Esophagus (tissue), 2 donors: ENCODE data around the gene RNF151. TPM values are rescaled to one million over a fixed set of nuclear protein-coding genes. Genes with fewer than 3 reads are reported as not detected.
"Not testable (repeated sequence)": the region's sequence is repeated elsewhere in the genome, so short reads cannot be mapped to it uniquely, and the experiment has no call there.

Source experiments
- H3K27ac ChIP-seq, 2 donors: one replicate each; pipeline ENCODE4 v1.5.1; 2013; ENCODE audit warnings: low read depth in 2 of 2, mild to moderate bottlenecking in 2 of 2, inconsistent platforms in 1 of 2, low read length in 1 of 2, moderate library complexity in 1 of 2
- H3K27me3 ChIP-seq, 2 donors: one replicate each; pipeline ENCODE4 v1.6.1; 2013; ENCODE audit warnings: low read length in 2 of 2, control low read depth in 1 of 2, mild to moderate bottlenecking in 1 of 2; ENCODE audit not compliant: insufficient read depth in 2 of 2, control insufficient read depth in 1 of 2
- H3K36me3 ChIP-seq, 2 donors: one replicate each; pipeline ENCODE4 v1.6.1; 2013; ENCODE audit warnings: low read length in 1 of 2; ENCODE audit not compliant: control insufficient read depth in 2 of 2, insufficient read depth in 2 of 2
- H3K4me1 ChIP-seq, 2 donors: one replicate each; pipeline ENCODE4 v1.6.1; 2013; ENCODE audit warnings: low read length in 1 of 2; ENCODE audit not compliant: control insufficient read depth in 2 of 2, insufficient read depth in 2 of 2
- H3K4me3 ChIP-seq, 2 donors: one replicate each; pipeline ENCODE4 v1.5.1; 2013; ENCODE audit warnings: low read length in 2 of 2, mild to moderate bottlenecking in 2 of 2, low read depth in 1 of 2, moderate library complexity in 1 of 2
- H3K9me3 ChIP-seq, 2 donors: one replicate each; pipeline ENCODE4 v1.6.1; 2013; ENCODE audit warnings: mild to moderate bottlenecking in 2 of 2, low read depth in 1 of 2, low read length in 1 of 2, moderate library complexity in 1 of 2; ENCODE audit not compliant: control insufficient read depth in 2 of 2, insufficient read depth in 1 of 2
- WGBS, 2 donors: extraction: QIAGEN DNeasy Blood & Tissue Kit; methylation state at CpG; one replicate each; pipeline ENCODE4 v1.1.7; 2013; 5-methylcytosine and 5-hydroxymethylcytosine counted together
- polyA plus RNA-seq, 2 donors: library from polyadenylated mRNA; stranded (reverse); fragments of 200-250 nt; gene quantifications; one replicate each; pipeline ENCODE4 v1.2.3, GENCODE V29; 2013
- donor health status: healthy with polysubstance abuse.
- donor health status: Bipolar disorder and iron deficiency.

RNF151 gene
- under 1 TPM; 0.06 to 0.20 TPM for polyA plus RNA-seq

GRCh38 chr16:1966460-1966859 lies at the start of gene RNF151:
RNF151 (plus strand) TSS chr16:1966856; CDS start chr16:1966882, 26 bp downstream.
- H3K4me3 ChIP-seq = peak within 1 kb of the TSS; percentile 68 to 89
- peaks cover 2 to 16% of the 10 kb centered on the region in 2 donors for H3K36me3 ChIP-seq
- H3K27ac ChIP-seq = peak within 1 kb of the TSS in 1 of 2 donors; percentile 93
- H3K9me3 ChIP-seq = no peaks in the 10 kb centered on the region
- H3K4me1 ChIP-seq = peaks cover 0 to 15% of the 10 kb centered on the region in 2 donors
- no peaks in the 10 kb centered on the region for H3K27me3 ChIP-seq
- 93 to 96% methylated on average over 6 of the region's 6 CpGs for WGBS, 2 donors

- H3K9me3 ChIP-seq = peaks cover 0 to 2% of the 10 kb centered on the region in 2 donors
- peak overlapping the region; percentile 57 to 64 for H3K4me3 ChIP-seq
- peaks cover 0 to 17% of the 10 kb centered on the region in 2 donors for H3K27me3 ChIP-seq
- no peak overlapping the region for H3K27ac ChIP-seq
- no peaks in the 10 kb centered on the region for H3K36me3 ChIP-seq
- WGBS, 2 donors = 4 to 7% methylated on average over 22 of the region's 22 CpGs
- peaks cover 17 to 34% of the 10 kb centered on the region in 2 donors for H3K4me1 ChIP-seq
These were observed 49.5 kb upstream of the RNF151 start for GRCh38 chr16:1917056-1917664.

GRCh38 chr16:1917665-1918350 lies 48.8 kb upstream of the RNF151 start:
- Histone ChIP-seq H3K36me3 (no peaks in the 10 kb centered on the region), H3K27me3 (peaks cover 0 to 17% of the 10 kb centered on the region in 2 donors), H3K4me1 (peaks cover 17 to 31% of the 10 kb centered on the region in 2 donors), H3K9me3 (peaks cover 0 to 2% of the 10 kb centered on the region in 2 donors), H3K27ac (peak overlapping the region in 1 of 2 donors; percentile 16), H3K4me3 (peak overlapping the region; percentile 57 to 64)
- WGBS, 2 donors = 1 to 2% methylated on average over 72 to 81 of the region's 81 CpGs

GRCh38 chr16:1918351-1919326 lies 48.0 kb upstream of the RNF151 start, which contains the start of gene HS3ST6:
HS3ST6 (minus strand) TSS chr16:1918415; CDS start chr16:1918323, 92 bp downstream.
- Histone ChIP-seq H3K27ac (peak within 1 kb of the TSS in 1 of 2 donors; percentile 16), H3K36me3 (no peaks in the 10 kb centered on the region), H3K27me3 (peaks cover 0 to 17% of the 10 kb centered on the region in 2 donors), H3K4me1 (peaks cover 17 to 34% of the 10 kb centered on the region in 2 donors), H3K4me3 (peak within 1 kb of the TSS; percentile 57 to 64), H3K9me3 (peaks cover 0 to 2% of the 10 kb centered on the region in 2 donors)
- WGBS, 2 donors = 4 to 7% methylated on average over 42 to 70 of the region's 71 CpGs

GRCh38 chr16:1919327-1919998 lies 47.2 kb upstream of the RNF151 start:
- Histone ChIP-seq H3K27me3 (peaks cover 0 to 17% of the 10 kb centered on the region in 2 donors), H3K4me1 (peaks cover 17 to 29% of the 10 kb centered on the region in 2 donors), H3K27ac (no peak overlapping the region), H3K4me3 (no peak overlapping the region), H3K36me3 (no peaks in the 10 kb centered on the region), H3K9me3 (peaks cover 0 to 2% of the 10 kb centered on the region in 2 donors)
- WGBS, 2 donors = 26 to 32% methylated on average over 30 of the region's 30 CpGs

- not testable (repeated sequence) for H3K9me3 ChIP-seq, H3K4me3 ChIP-seq, H3K36me3 ChIP-seq, H3K27ac ChIP-seq
- peaks cover 17 to 23% of the 10 kb centered on the region in 2 donors for H3K4me1 ChIP-seq
- peaks cover 0 to 17% of the 10 kb centered on the region in 2 donors for H3K27me3 ChIP-seq
- 69 to 73% methylated on average over 21 of the region's 21 CpGs for WGBS, 2 donors
These were observed 46.5 kb upstream of the RNF151 start for GRCh38 chr16:1920122-1920521.

- Histone ChIP-seq H3K27ac (no peak overlapping the region), H3K4me3 (no peak overlapping the region), H3K27me3 (peaks cover 0 to 17% of the 10 kb centered on the region in 2 donors), H3K4me1 (peaks cover 17 to 23% of the 10 kb centered on the region in 2 donors), H3K36me3 (no peaks in the 10 kb centered on the region), H3K9me3 (peaks cover 0 to 2% of the 10 kb centered on the region in 2 donors)
- 20 to 25% methylated on average over 15 of the region's 15 CpGs for WGBS, 2 donors
These were observed 45.9 kb upstream of the RNF151 start for GRCh38 chr16:1920727-1921171.

GRCh38 chr16:1922357-1922756 lies 44.3 kb upstream of the RNF151 start:
- Histone ChIP-seq H3K27ac (no peak overlapping the region), H3K4me3 (no peak overlapping the region), H3K27me3 (peaks cover 0 to 17% of the 10 kb centered on the region in 2 donors), H3K4me1 (peaks cover 14% of the 10 kb centered on the region in 2 donors), H3K36me3 (no peaks in the 10 kb centered on the region), H3K9me3 (peaks cover 0 to 2% of the 10 kb centered on the region in 2 donors)
- 83% methylated on average over 8 of the region's 8 CpGs for WGBS, 2 donors
